K562 (cell line): ENCODE measurements around the gene ARL16. TPM values are rescaled to one million over a fixed set of nuclear protein-coding genes. Genes with fewer than 3 reads are reported as not detected.

Experiments
- ATAC-seq: fragments of 200-7000 bp; cut with Tn5 transposase; 3 replicates; pipeline ENCODE4 v1.9.1; 2020; ENCODE audit warnings: moderate library complexity
- BruUV-seq: library from RNA; stranded (reverse); fragments of 400-500 nt; replicated peaks from 2 replicates; lab custom pipeline; 2021; lab: Mats Ljungman, UMichigan
- CTCF ChIA-PET: fragments of 300-600 bp; formaldehyde crosslinking; extraction: SDS; loops from one replicate; lab custom pipeline; 2021; ENCODE audit warnings: low intra/inter-chr PET ratio; lab: Yijun Ruan, JAX
- POLR2A ChIA-PET: fragments of 300-600, 350-650 bp; sonication (Branson Sonifier 250); formaldehyde crosslinking; extraction: SDS; loops from one replicate; lab custom pipeline; 2021; ENCODE audit warnings: antibody characterized with exemption, inconsistent platforms; lab: Yijun Ruan, JAX
- DNase-seq, 4 experiments: peaks; one replicate each; pipeline versions ENCODE4 v3.0.0 to v3.0.0-alpha.2; 2011 to 2018; ENCODE audit warnings: low spot score in 3 of 4, mixed read lengths in 3 of 4; ENCODE audit errors: extremely low read depth in 1 of 4
- FAIRE-seq: peaks from 2 replicates; lab custom pipeline; 2011; peaks lifted over from hg19 to GRCh38; lab: Jason Lieb, UNC
- H2AFZ ChIP-seq: 2 replicates; pipeline ENCODE4 v1.6.0; 2011; ENCODE audit warnings: low read depth, low read length, control low read depth, inconsistent platforms
- H3K27ac ChIP-seq: fragments of 200-600 bp; 3 replicates; pipeline ENCODE4 v1.8.0; 2011; ENCODE audit warnings: low read depth, mild to moderate bottlenecking, control low read depth, inconsistent platforms, low read length, moderate library complexity, mixed read lengths; ENCODE audit errors: extremely low read depth
- H3K27me3 ChIP-seq, 2 experiments: fragments of 300-600 bp in 1 of 2; 2 replicates in 1 of 2; 3 replicates in 1 of 2; pipeline versions ENCODE4 v1.6.0 to v1.8.0; 2011; ENCODE audit warnings: inconsistent platforms in 2 of 2, low read length in 2 of 2, mild to moderate bottlenecking in 1 of 2, mixed read lengths in 1 of 2, moderate library complexity in 1 of 2; ENCODE audit not compliant: control insufficient read depth in 2 of 2, insufficient read depth in 2 of 2
- H3K36me3 ChIP-seq: fragments of 300-600 bp; 3 replicates; pipeline ENCODE4 v1.8.0; 2011; ENCODE audit warnings: mild to moderate bottlenecking, low read length, inconsistent platforms; ENCODE audit not compliant: control insufficient read depth, insufficient read depth
- H3K4me1 ChIP-seq, 2 experiments: fragments of 200-600 bp in 1 of 2; replicated peaks in 1 of 2; 2 replicates in 1 of 2; 3 replicates in 1 of 2; pipeline versions ENCODE4 v1.5.1 to v1.8.0; 2011; ENCODE audit warnings: inconsistent platforms in 2 of 2, low read length in 2 of 2, mild to moderate bottlenecking in 1 of 2, mixed read lengths in 1 of 2, moderate library complexity in 1 of 2; ENCODE audit not compliant: control insufficient read depth in 2 of 2, insufficient read depth in 2 of 2
- H3K4me2 ChIP-seq: 2 replicates; pipeline ENCODE4 v1.6.1; 2011; ENCODE audit warnings: low read length, control low read depth, inconsistent platforms, mixed read lengths; ENCODE audit not compliant: insufficient read depth
- H3K4me3 ChIP-seq: fragments of 200-600 bp; sonication (generic), shearing (Covaris generic); 2 replicates; pipeline ENCODE4 v1.5.1; 2016; ENCODE audit warnings: control low read depth, inconsistent platforms
- H3K79me2 ChIP-seq: fragments of 200-600 bp; 3 replicates; pipeline ENCODE4 v1.8.0; 2011; ENCODE audit warnings: low read length, inconsistent platforms; ENCODE audit not compliant: control insufficient read depth, insufficient read depth
- H3K9ac ChIP-seq, 2 experiments: 2 replicates each; pipeline versions ENCODE4 v1.6.0 to v1.6.1; 2011; ENCODE audit warnings: low read depth in 2 of 2, low read length in 2 of 2, control low read depth in 1 of 2, inconsistent platforms in 1 of 2, mild to moderate bottlenecking in 1 of 2, mixed read lengths in 1 of 2; ENCODE audit not compliant: insufficient read depth in 1 of 2
- H3K9me1 ChIP-seq: one replicate; pipeline ENCODE4 v1.6.0; 2011; ENCODE audit warnings: inconsistent platforms, mild to moderate bottlenecking, low read length, moderate library complexity; ENCODE audit not compliant: control insufficient read depth, insufficient read depth
- H3K9me3 ChIP-seq: replicated peaks from 2 replicates; pipeline ENCODE4 v1.5.1; 2011; ENCODE audit warnings: low read depth, low read length, inconsistent platforms; ENCODE audit not compliant: control insufficient read depth, insufficient read depth
- H4K20me1 ChIP-seq: replicated peaks from 2 replicates; pipeline ENCODE4 v1.6.1; 2011; ENCODE audit warnings: low read length, inconsistent platforms, mixed read lengths; ENCODE audit not compliant: control insufficient read depth, insufficient read depth
- ASH1L ChIP-seq: fragments of 450-650 bp; IDR thresholded peaks from 2 replicates; pipeline ENCODE4 v1.6.1; 2018; ENCODE audit warnings: borderline replicate concordance, mild to moderate bottlenecking, low read depth; ENCODE audit not compliant: partially characterized antibody
- HDGF ChIP-seq: fragments of 450-650 bp; IDR thresholded peaks from 2 replicates; pipeline ENCODE4 v1.6.1; 2016
- POLR2G ChIP-seq: fragments of 200-400 bp; formaldehyde crosslinking; IDR thresholded peaks from 2 replicates; pipeline ENCODE4 v1.6.1; 2017; ENCODE audit warnings: low read depth, mild to moderate bottlenecking, antibody characterized with exemption, low read length, moderate library complexity
- RBFOX2 ChIP-seq: fragments of 200-400 bp; formaldehyde crosslinking; IDR thresholded peaks from 2 replicates; pipeline ENCODE4 v1.6.1; 2017; ENCODE audit warnings: low read depth, mild to moderate bottlenecking, low read length, moderate library complexity
- YY1 ChIP-seq, 3 experiments: IDR thresholded peaks; 2 replicates each; pipeline ENCODE4 v1.6.1; 2011; ENCODE audit warnings: low read length in 2 of 3, mild to moderate bottlenecking in 2 of 3, moderate library complexity in 2 of 3, borderline replicate concordance in 1 of 3, control low read depth in 1 of 3, low read depth in 1 of 3; ENCODE audit not compliant: insufficient read depth in 3 of 3, insufficient replicate concordance in 2 of 3, control insufficient read depth in 1 of 3, insufficient read length in 1 of 3; ENCODE audit errors: extremely low read depth in 1 of 3
- ZFP1 ChIP-seq: fragments of 450-650 bp; formaldehyde crosslinking; IDR thresholded peaks from 2 replicates; pipeline ENCODE4 v1.4.0; 2020; ENCODE audit warnings: mild to moderate bottlenecking, mixed read lengths
- WGBS: fragments of 100-300 bp; shearing (Covaris generic); methylation state at CpG from one replicate; pipeline ENCODE4 v1.1.6; 2016; ENCODE audit warnings: low coverage, mixed read lengths; ENCODE audit not compliant: insufficient coverage; ENCODE audit errors: missing lambda C conversion rate; 5-methylcytosine and 5-hydroxymethylcytosine counted together
- in situ Hi-C: fragments of 300-500 bp; cut with MboI; formaldehyde crosslinking; loops from 4 replicates; pipeline ENCODE4 v1.15.0; 2018; ENCODE audit warnings: inconsistent platforms, mixed read lengths
- intact Hi-C: fragments of 100-400 bp; cut with micrococcal nuclease; formaldehyde crosslinking; loops from 2 replicates; pipeline ENCODE4 v1.14.2; 2022
- polyA plus RNA-seq, 8 experiments: library from polyadenylated mRNA; depleted of rRNA in 4 of 8; stranded (reverse) in 5 of 8; unstranded in 3 of 8; fragments of >200 nt; fragmentation: Nextera tagmentation in 2 of 8; fragmentation: Illumina TruSeq in 1 of 8; extraction: Ambion mirVana in 2 of 8; extraction: Trizol in 1 of 8; gene quantifications; 2 replicates each; pipeline versions ENCODE4 v1.2.1 to v1.2.3, GENCODE V29; 2011 to 2014; ENCODE audit warnings: inconsistent platforms in 1 of 8, missing spikeins in 1 of 8
- total RNA-seq, 7 experiments: library from RNA; depleted of rRNA in 6 of 7; stranded (reverse); fragments of >200 nt in 6 of 7; fragmentation: Illumina TruSeq in 2 of 7; extraction: Trizol in 2 of 7; gene quantifications; 2 replicates each; pipeline versions ENCODE4 v1.2.1 to v1.2.3, GENCODE V29; 2011 to 2021; ENCODE audit warnings: low replicate concordance in 1 of 7
- TF ChIP-seq, protein P1 (sequence below): sonication (generic); formaldehyde crosslinking; IDR thresholded peaks from 2 replicates; pipeline ENCODE4 v1.8.0; 2022; ENCODE audit warnings: mild to moderate bottlenecking, missing genetic modification reagents
- TF ChIP-seq, protein P2 (sequence below): fragments of 450-650 bp; IDR thresholded peaks from 2 replicates; pipeline ENCODE4 v1.6.1; 2016; ENCODE audit warnings: mild to moderate bottlenecking, moderate library complexity

The ARL16 gene
- total and polyA plus RNA-seq, 9 of the 15 experiments (the other 6 are each of a cell fraction or from before 2014, with no cell fraction given): 5.4 to 32.4 (median 22.6) TPM

- H3K36me3 ChIP-seq: no peaks in the 10 kb centered on the region
- no peaks in the 10 kb centered on the region; the same call in 1 of the 2 replicates for H4K20me1 ChIP-seq
- CTCF ChIA-PET: no interaction called here
- intact Hi-C loops: no loop called here
- H3K9me1 ChIP-seq: no peaks in the 10 kb centered on the region
- H3K27me3 ChIP-seq: no peaks in the 10 kb centered on the region
- H3K4me1 ChIP-seq: peaks cover 15 to 47% of the 10 kb centered on the region in 2 experiments
- H3K9me3 ChIP-seq: no peaks in the 10 kb centered on the region
- DNase-seq (no peak), ATAC-seq (no peak), FAIRE-seq (no peak)
- no TSS peak for BruUV-seq
- in situ Hi-C loops: no loop called here
- H3K4me3 ChIP-seq: no peak overlapping the region
- H2AFZ ChIP-seq: 0 out of 2 replicates have a peak overlapping the region, but pooled peaks have one; percentile 26
- no peaks in the 10 kb centered on the region for H3K79me2 ChIP-seq
- H3K9ac ChIP-seq: peak overlapping the region in 1 of 2 experiments; percentile 64; a peak in 2 of 4 replicates
- POLR2A ChIA-PET: interaction anchor here (0.6 to 1.3 kb wide), 4 partner anchors 11 to 234 kb away, joined by 3 to 5 read pairs (median 4); partner anchors contain the start of genes NOTUM and SLC25A10
- WGBS: 86% methylated on average over 19 of the region's 23 CpGs
- no peak overlapping the region for H3K4me2 ChIP-seq
- no peak overlapping the region for H3K27ac ChIP-seq
- TF ChIP-seq RBFOX2 (no peak), ASH1L (no peak), YY1 (IDR thresholded peaks at IDR 0.05; ENCODE audit: borderline replicate concordance in 1 of 3, control insufficient read depth in 1 of 3, extremely low read depth in 1 of 3, insufficient read depth in 3 of 3, insufficient read length in 1 of 3, insufficient replicate concordance in 2 of 3, low read depth in 1 of 3, low read length in 2 of 3) (peak in 1 of 3 experiments; percentile 57), POLR2G (0 out of 2 replicates have a peak, but pooled peaks have one; percentile 24), HDGF (no peak), ZFP1 (CRISPR knock-in tag) (no peak)
- TF ChIP-seq, protein P1, sequence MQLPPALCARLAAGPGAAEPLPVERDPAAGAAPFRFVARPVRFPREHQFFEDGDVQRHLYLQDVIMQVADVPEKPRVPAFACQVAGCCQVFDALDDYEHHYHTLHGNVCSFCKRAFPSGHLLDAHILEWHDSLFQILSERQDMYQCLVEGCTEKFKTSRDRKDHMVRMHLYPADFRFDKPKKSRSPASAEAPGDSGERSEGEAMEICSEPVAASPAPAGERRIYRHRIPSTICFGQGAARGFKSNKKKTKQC (CRISPR knock-in tag): no peak
- TF ChIP-seq, protein P2, sequence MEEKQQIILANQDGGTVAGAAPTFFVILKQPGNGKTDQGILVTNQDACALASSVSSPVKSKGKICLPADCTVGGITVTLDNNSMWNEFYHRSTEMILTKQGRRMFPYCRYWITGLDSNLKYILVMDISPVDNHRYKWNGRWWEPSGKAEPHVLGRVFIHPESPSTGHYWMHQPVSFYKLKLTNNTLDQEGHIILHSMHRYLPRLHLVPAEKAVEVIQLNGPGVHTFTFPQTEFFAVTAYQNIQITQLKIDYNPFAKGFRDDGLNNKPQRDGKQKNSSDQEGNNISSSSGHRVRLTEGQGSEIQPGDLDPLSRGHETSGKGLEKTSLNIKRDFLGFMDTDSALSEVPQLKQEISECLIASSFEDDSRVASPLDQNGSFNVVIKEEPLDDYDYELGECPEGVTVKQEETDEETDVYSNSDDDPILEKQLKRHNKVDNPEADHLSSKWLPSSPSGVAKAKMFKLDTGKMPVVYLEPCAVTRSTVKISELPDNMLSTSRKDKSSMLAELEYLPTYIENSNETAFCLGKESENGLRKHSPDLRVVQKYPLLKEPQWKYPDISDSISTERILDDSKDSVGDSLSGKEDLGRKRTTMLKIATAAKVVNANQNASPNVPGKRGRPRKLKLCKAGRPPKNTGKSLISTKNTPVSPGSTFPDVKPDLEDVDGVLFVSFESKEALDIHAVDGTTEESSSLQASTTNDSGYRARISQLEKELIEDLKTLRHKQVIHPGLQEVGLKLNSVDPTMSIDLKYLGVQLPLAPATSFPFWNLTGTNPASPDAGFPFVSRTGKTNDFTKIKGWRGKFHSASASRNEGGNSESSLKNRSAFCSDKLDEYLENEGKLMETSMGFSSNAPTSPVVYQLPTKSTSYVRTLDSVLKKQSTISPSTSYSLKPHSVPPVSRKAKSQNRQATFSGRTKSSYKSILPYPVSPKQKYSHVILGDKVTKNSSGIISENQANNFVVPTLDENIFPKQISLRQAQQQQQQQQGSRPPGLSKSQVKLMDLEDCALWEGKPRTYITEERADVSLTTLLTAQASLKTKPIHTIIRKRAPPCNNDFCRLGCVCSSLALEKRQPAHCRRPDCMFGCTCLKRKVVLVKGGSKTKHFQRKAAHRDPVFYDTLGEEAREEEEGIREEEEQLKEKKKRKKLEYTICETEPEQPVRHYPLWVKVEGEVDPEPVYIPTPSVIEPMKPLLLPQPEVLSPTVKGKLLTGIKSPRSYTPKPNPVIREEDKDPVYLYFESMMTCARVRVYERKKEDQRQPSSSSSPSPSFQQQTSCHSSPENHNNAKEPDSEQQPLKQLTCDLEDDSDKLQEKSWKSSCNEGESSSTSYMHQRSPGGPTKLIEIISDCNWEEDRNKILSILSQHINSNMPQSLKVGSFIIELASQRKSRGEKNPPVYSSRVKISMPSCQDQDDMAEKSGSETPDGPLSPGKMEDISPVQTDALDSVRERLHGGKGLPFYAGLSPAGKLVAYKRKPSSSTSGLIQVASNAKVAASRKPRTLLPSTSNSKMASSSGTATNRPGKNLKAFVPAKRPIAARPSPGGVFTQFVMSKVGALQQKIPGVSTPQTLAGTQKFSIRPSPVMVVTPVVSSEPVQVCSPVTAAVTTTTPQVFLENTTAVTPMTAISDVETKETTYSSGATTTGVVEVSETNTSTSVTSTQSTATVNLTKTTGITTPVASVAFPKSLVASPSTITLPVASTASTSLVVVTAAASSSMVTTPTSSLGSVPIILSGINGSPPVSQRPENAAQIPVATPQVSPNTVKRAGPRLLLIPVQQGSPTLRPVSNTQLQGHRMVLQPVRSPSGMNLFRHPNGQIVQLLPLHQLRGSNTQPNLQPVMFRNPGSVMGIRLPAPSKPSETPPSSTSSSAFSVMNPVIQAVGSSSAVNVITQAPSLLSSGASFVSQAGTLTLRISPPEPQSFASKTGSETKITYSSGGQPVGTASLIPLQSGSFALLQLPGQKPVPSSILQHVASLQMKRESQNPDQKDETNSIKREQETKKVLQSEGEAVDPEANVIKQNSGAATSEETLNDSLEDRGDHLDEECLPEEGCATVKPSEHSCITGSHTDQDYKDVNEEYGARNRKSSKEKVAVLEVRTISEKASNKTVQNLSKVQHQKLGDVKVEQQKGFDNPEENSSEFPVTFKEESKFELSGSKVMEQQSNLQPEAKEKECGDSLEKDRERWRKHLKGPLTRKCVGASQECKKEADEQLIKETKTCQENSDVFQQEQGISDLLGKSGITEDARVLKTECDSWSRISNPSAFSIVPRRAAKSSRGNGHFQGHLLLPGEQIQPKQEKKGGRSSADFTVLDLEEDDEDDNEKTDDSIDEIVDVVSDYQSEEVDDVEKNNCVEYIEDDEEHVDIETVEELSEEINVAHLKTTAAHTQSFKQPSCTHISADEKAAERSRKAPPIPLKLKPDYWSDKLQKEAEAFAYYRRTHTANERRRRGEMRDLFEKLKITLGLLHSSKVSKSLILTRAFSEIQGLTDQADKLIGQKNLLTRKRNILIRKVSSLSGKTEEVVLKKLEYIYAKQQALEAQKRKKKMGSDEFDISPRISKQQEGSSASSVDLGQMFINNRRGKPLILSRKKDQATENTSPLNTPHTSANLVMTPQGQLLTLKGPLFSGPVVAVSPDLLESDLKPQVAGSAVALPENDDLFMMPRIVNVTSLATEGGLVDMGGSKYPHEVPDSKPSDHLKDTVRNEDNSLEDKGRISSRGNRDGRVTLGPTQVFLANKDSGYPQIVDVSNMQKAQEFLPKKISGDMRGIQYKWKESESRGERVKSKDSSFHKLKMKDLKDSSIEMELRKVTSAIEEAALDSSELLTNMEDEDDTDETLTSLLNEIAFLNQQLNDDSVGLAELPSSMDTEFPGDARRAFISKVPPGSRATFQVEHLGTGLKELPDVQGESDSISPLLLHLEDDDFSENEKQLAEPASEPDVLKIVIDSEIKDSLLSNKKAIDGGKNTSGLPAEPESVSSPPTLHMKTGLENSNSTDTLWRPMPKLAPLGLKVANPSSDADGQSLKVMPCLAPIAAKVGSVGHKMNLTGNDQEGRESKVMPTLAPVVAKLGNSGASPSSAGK: no peak
Measured at GRCh38 chr17:81727324-81728031, 43.9 kb upstream of the ARL16 start.
